AG20443 (cell line): ENCODE results near the gene SLC38A3.
"Not testable (repeated sequence)": the region's sequence is repeated elsewhere in the genome, so short reads cannot be mapped to it uniquely, and the experiment has no call there.

Source experiments
- DNase-seq: peaks from one replicate; pipeline ENCODE4 v3.0.0; 2012; ENCODE audit warnings: low spot score, mixed read lengths

Gene SLC38A3

GRCh38 chr3:50251220-50251619 lies 46.1 kb downstream of the SLC38A3 start:
- peak; percentile 66 for DNase-seq

DNA sequence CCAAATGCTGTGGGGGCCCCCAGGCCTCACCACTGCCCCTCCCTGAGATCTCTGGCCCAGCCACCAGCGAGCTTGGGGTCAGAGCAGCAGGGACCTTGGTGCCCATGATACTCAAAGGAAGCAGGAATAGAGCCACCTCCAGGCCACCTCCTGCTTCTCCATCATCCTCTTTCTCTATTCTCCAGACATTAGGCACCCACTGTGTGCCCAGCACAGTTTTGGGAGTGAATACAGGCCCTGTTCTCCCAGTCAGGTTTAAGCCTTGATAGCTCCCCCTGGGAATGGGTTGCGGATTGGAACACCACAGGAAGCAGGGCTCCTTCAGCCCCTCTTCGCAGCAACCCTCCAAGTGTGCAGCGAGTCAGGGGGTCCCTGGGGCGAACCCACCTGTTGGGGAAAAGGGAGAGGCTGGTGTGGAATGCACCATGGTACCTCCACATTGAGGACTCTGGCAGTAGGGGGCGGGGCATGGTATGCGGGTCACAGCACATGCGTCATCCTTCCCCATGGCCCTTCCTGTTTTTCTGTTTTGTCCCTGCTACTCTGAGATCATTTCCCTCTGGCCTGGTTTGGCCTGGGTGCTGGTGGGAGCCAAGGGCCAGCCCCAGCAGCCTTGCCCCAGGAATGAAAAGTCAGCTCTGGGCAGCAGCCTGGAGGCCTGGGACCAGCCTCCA lies 49.6 kb downstream of the SLC38A3 start:
- peak; percentile 68 for DNase-seq

DNA sequence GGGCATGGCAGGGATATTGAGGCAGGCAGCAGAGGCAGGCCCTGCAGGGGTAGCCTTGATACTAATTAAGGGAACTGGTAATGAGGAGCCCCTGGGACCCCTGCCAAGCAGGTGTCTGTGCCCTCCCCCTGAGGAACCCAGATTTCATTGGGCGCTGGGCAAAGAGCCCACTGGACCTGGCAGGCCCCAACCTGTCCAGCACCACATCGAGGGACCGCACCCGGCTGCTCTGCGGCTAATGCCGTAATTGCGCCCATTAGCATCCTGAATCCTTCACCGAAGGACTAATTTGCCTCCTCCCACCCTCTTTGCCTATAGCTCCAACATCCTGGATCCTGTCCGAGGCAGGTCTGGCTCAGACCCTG lies 50.2 kb downstream of the SLC38A3 start:
- DNase-seq, result no peak

- no peak for DNase-seq
Measured at GRCh38 chr3:50256978-50257890, 52.2 kb downstream of the SLC38A3 start.

- DNase-seq, result no peak
Measured at GRCh38 chr3:50258029-50258680, 53.1 kb downstream of the SLC38A3 start.

GRCh38 chr3:50258979-50259378 lies 53.9 kb downstream of the SLC38A3 start:
- no peak for DNase-seq

GRCh38 chr3:50259432-50260026 lies 54.5 kb downstream of the SLC38A3 start:
- DNase-seq, result no peak

DNA sequence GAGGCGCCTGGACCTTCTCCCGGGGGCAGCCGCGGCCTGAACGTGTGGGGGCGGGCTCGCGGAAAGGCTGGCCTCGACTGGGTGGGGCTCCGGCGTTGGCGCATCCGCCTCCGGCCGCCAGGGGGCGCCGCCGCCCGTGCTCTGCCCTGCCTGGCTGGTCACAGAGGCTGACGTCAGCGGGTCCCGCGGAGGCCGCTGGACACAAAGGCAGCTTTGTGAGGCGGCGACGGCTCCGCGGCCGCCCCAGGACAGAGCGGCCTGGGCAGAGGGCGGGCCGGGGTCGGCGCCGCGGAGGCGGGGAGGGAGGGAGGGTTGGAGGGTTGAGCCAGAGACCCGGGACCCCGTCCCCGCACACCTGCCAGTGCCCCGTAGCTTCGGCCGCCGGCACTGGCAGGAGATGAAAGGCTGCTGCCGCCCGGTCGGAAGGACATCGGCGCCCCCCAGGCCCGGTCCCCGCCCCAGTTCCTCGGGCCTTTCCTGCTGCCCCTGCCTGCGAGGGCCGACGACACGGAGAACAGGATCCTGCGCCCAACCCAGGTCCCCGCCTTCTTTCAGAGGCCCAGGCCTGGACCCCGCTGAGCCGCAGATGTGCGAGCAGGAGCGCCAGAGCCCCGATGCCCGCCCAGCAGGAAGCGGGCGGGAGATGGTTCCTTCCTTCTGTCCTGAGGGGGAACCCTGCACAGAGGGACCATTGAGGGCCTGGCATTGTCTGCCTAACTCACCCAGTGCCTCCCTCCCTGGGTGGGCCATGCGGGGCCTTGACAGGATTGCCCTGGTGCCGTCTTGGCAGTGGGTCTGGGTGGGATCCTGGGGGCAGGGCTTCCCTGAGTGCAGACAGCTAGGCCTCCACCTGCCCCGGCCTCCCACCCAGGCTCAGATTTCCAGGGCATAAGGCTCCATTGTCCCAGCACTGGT lies 55.2 kb downstream of the SLC38A3 start:
- DNase-seq, result peak; percentile 96

- DNase-seq, result no peak
Measured at GRCh38 chr3:50260942-50261441, 55.9 kb downstream of the SLC38A3 start.

GRCh38 chr3:50261505-50261904 lies 56.4 kb downstream of the SLC38A3 start:
- no peak for DNase-seq

DNA sequence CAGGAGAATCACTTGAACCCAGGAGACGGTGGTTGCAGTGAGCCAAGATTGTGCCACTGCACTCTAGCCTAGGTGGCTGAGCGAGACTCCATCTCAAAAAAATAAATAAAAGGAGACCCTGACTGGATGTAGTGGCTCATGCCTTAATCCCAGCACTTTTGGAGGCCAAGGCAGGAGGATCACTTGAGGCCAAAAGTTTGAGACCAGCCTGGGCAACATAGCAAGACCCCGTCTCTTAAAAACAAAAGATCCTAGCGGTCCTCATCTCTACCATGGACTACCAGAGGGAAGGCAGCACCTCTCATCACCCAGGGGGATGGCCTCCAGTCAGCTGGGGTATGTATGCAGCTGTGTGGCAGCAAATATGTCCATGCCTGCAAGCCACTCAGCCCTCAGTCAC lies 57.1 kb downstream of the SLC38A3 start:
- DNase-seq, result not testable (repeated sequence)

GRCh38 chr3:50262778-50263177 lies 57.7 kb downstream of the SLC38A3 start:
- no peak for DNase-seq

GRCh38 chr3:50263478-50264382 lies 58.7 kb downstream of the SLC38A3 start:
- no peak for DNase-seq

DNA sequence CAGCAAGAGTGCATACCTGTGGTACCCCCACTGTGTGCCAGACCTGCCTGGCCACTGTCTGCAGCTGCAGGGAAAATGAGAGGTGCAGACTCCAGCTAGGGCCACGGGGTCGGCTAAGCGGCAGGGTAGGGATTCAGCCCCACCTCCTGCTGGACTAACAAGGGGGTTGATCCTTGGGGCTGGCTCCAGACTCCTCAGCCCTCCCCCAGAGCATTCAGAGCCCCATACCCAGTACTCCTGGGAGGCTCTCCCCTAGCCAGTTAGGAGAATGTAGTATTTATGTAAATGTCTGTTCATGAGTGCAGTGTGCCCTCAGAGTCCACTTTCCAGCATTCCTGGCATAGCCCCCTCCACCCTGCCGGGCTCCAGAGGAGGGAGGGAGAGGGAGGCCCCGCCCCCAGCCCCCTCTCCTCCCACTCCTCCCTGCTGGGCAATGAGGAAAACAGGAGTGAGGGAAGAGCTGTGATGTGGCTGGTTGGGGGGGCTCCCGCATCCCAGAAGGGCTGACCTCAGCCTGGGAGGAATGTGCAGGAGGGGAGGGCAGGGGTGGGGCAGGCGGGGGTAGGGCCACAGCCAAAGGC lies 59.4 kb downstream of the SLC38A3 start:
- peak; percentile 95 for DNase-seq

- no peak for DNase-seq
Measured at GRCh38 chr3:50264964-50265485, 60.0 kb downstream of the SLC38A3 start.

DNA sequence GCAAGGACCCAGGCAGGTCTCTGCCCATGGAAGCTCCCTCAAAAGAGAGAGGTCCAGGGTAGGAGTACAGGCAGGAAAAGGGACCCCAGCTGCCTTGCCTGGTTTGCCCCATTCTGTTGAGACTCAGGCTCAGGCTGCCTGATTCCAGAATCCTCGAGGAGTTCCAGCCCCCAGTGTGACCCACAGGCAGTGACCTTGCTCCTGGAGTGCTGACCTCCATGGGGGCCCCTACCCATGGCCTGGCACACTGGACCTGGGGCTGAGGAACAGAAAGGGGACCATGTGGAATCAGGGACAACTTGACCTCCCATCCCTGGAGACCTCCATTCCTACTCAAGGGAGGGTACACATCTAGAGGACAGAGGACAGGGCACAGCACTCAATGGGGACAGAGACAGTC lies 60.5 kb downstream of the SLC38A3 start:
- no peak for DNase-seq

DNA sequence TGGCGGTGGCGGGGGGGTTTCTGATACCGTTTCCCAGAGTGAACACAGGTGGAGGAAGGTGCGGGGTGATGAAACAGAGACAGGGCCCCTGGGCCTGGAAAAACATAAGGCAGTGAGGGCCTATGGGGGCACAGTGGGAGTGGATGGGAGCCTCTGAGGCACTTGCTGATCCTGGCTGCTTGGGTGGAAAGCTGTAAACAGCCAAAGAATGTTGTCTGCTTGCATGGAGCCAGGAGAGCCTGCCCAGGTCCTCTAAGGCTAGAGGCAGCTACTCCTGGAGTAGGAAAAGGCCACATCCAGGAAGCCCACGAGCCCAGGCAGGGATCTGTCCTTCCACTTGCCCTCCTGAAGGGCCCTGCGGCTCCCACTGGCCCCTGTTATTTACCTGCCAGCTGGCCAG lies 60.9 kb downstream of the SLC38A3 start:
- DNase-seq, result peak; percentile 38

DNA sequence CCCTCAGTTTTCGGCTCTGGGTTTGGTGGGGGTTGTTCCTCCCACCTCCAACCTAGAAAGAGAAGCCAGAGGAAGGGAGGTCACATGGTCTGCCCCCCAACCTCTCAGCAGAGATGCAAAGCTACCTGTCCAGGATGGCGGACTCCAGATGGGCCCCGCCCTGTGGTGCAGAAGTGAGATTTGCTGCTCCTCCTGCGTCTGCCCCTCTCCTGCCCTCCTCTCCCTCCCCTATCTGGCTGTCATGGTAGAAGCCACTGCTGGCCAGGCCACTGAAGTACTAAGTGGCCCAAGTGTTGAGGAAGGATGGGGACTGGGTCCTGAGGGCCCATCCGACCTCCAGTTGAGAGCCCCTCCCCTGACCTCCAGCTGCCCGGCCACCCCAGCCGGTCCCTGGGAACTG lies 61.8 kb downstream of the SLC38A3 start:
- no peak for DNase-seq

DNA sequence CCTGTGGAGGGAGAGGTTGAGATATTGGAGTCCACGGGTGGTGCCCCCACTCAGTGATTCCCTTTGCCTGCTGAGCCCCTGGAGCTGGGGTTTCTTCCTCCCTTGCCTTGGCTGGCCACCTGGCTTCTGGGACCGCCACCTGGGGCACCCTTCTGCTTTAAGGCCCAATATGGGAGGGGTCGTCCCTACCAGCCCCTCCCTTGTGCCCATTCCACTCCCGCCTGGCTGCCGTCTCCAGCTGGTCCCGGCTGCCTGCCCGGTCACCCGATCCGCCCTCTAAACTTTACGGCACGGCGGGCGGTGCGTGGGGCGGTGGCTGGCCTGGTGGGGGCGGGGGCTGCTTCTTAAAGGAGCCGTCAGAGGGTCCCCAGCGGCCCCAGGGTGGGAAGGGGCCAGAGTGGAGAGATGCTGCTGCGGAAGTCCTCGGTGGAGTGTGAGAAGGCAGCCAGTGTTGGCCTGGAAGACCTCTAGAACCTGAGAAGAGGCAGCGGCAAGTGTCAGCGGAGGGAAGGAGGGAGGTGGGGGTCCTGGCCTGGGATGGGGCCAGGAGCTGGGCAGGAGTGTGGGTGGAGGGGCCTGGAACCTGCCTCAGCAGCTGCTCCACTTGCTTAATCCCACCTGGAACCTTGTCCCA lies 62.3 kb downstream of the SLC38A3 start:
- peak; percentile 72 for DNase-seq
